Activated naive CD8-positive, alpha-beta T cell treated with anti-CD3 and anti-CD28 coated beads, Interleukin-2, amount 50 U/mL, for 24 hours (primary cell): ENCODE results near the gene ANKRD49.

Experiments used
- ATAC-seq: fragments of 150-1000 bp; cut with Tn5 transposase; one replicate; pipeline ENCODE4 v1.10.0; 2021
- DNase-seq: peaks from one replicate; pipeline ENCODE4 v3.0.0; 2021
- H3K27ac Mint-ChIP-seq: one replicate; pipeline ENCODE4 v1.8.0; 2021; ENCODE audit warnings: mild to moderate bottlenecking, mixed read lengths
- H3K27me3 Mint-ChIP-seq: one replicate; pipeline ENCODE4 v1.8.0; 2021; ENCODE audit warnings: mixed read lengths
- H3K36me3 Mint-ChIP-seq: one replicate; pipeline ENCODE4 v1.8.0; 2021; ENCODE audit warnings: low read depth, mixed read lengths
- H3K4me1 Mint-ChIP-seq: one replicate; pipeline ENCODE4 v1.8.0; 2021; ENCODE audit warnings: mixed read lengths
- H3K4me3 Mint-ChIP-seq: one replicate; pipeline ENCODE4 v1.8.0; 2021; ENCODE audit warnings: mild to moderate bottlenecking, moderate library complexity, mixed read lengths
- H3K9me3 Mint-ChIP-seq: one replicate; pipeline ENCODE4 v1.8.0; 2021; ENCODE audit warnings: mixed read lengths

The ANKRD49 gene, protein sequence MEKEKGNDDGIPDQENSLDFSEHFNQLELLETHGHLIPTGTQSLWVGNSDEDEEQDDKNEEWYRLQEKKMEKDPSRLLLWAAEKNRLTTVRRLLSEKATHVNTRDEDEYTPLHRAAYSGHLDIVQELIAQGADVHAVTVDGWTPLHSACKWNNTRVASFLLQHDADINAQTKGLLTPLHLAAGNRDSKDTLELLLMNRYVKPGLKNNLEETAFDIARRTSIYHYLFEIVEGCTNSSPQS

DNA sequence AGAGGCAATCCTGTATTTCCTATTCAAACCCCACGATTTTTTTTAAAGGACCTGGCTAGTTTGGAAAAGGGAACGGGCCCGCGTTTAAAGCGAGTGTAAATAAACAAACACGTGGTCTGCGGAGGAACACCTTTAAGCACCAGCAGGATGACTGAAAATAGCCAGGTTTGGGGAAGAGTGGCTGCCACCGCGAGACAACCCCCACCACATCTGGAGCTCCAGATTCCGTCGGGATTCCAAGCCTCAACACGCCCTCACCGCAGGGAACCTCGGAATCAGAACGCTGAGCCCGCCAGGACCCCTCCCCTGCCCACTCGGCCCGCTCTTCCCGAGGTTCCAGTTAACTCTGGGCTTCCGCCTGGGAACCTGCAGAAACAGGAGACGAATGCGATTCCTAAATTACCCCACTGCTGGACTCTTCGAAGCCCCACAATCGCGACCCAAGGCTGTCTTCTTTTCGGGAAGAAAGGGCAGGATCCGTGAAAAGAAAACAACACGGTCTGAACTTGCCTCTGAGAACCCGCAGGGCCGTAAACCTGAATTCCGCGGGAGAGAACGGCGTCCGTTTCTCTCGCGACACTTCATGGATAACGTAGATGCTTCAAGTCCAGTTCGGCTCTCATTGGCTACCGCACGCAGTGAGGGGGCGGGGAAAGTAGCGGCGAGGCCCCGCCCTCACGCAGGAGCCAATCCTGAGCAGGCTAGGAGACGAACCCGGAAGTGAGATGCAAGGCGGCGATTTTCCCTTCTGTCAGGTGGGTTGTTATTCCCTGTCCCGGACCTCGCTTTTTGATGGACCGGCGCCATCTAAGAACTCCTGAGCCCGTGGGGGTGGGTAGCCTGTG is at the start of gene ANKRD49, which contains the start of gene MRE11:
ANKRD49 (plus strand) TSS at position 704 of the 845 bp plus-strand sequence. CDS start 2,710 bp downstream, outside the sequence.
MRE11 (minus strand) TSS at position 564 of the 845 bp plus-strand sequence. CDS start 1,043 bp downstream, outside the sequence.
- Mint-ChIP-seq H3K27ac (peak within 1 kb of the TSS; percentile 96), H3K36me3 (peaks cover 33% of the 10 kb centered on the region), H3K9me3 (no peaks in the 10 kb centered on the region), H3K4me3 (peak within 1 kb of the TSS; percentile 93), H3K4me1 (peaks cover 31% of the 10 kb centered on the region), H3K27me3 (no peaks in the 10 kb centered on the region)
- DNase-seq (peak; percentile 91), ATAC-seq (peak; percentile 99)

DNA sequence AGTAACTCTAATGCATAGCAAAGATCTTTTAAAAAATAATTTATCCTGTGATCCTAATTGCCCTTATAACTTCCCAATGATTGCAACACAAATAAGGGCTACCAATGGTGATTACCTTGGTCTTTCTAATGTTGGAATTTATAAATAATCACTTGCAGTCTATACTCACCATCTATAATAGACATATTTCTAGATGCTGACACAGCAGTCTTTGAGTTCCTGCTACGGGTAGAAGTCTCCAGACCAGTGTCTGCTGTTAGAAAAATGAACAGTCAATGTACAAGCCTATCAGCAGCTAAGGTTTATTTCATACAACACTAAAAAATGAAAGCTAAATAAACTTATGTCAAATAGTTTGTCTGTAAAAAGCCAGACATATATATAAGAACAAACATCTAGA is 48.1 kb upstream of the ANKRD49 start:
- H3K27me3 Mint-ChIP-seq, result no peaks in the 10 kb centered on the region
- H3K4me1 Mint-ChIP-seq, result no peaks in the 10 kb centered on the region
- H3K4me3 Mint-ChIP-seq, result no peak overlapping the region
- DNase-seq (no peak), ATAC-seq (no peak)
- peaks cover 49% of the 10 kb centered on the region for H3K36me3 Mint-ChIP-seq
- no peak overlapping the region for H3K27ac Mint-ChIP-seq
- H3K9me3 Mint-ChIP-seq, result no peaks in the 10 kb centered on the region

DNA sequence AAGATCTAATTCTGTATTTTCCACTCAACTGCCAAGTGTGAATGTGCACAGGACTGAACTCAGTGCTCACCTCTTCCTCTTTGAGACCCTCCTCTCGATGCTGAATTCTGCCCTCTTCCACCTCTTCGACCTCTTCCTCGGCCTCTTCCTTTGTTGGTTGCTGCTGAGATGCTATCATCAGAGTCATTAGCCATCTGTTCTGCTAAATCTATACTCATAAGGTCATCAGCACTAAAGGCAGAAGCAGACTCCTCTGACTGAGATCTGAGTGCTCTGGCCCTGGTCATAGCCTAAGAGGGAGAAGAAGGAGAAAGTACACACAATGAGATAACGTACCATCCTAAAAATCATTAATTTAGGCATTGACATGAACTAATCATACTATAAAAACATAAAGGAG is 46.6 kb upstream of the ANKRD49 start:
- no peak for DNase-seq
- Mint-ChIP-seq H3K4me1 (no peaks in the 10 kb centered on the region), H3K27ac (no peak overlapping the region), H3K36me3 (peaks cover 43% of the 10 kb centered on the region), H3K4me3 (no peak overlapping the region), H3K27me3 (no peaks in the 10 kb centered on the region), H3K9me3 (no peaks in the 10 kb centered on the region)
- no peak for ATAC-seq

DNA sequence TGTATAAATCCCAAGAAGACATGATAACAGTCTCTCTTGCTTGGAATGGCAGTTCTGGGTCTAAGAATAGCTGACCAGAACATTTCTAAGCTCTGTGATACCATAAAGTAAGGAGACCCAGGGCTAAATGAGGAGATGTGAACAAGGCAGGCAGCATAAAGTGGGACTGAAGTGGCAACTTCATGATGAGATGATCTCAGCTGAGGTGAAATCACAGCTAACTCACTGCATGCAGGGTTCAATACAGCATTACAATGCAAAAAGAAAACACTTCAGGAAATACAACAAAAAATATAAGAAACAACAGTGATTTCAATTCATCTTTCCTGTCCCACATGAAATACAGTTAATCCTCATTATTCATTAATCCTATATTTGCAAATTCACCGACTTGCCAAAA is 44.8 kb upstream of the ANKRD49 start:
- no peak for ATAC-seq
- Mint-ChIP-seq H3K36me3 (peaks cover 46% of the 10 kb centered on the region), H3K27me3 (no peaks in the 10 kb centered on the region), H3K4me1 (no peaks in the 10 kb centered on the region), H3K4me3 (no peak overlapping the region), H3K27ac (no peak overlapping the region), H3K9me3 (no peaks in the 10 kb centered on the region)
- no peak for DNase-seq

DNA sequence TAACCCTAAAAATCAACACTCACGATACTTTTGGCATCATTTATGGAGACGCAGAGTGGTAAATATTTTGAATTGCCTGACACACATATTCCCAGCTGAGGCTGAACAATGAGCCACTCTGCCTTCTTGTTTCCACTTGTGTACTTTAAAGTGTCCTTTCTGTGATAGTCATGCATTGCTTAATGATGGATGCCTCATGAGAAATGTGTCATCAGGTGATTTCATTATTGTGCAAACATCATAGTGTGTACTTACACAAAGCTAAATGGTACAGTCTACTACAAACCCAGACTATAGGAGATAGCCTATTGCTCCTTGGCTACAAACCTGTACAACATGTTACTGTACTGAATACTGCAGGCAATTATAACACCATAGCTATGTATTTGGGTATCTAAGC is 44.3 kb upstream of the ANKRD49 start:
- no peak overlapping the region for H3K27ac Mint-ChIP-seq
- H3K9me3 Mint-ChIP-seq, result no peaks in the 10 kb centered on the region
- no peak for ATAC-seq
- no peak overlapping the region for H3K4me3 Mint-ChIP-seq
- no peaks in the 10 kb centered on the region for H3K4me1 Mint-ChIP-seq
- peaks cover 43% of the 10 kb centered on the region for H3K36me3 Mint-ChIP-seq
- no peak for DNase-seq
- no peaks in the 10 kb centered on the region for H3K27me3 Mint-ChIP-seq

DNA sequence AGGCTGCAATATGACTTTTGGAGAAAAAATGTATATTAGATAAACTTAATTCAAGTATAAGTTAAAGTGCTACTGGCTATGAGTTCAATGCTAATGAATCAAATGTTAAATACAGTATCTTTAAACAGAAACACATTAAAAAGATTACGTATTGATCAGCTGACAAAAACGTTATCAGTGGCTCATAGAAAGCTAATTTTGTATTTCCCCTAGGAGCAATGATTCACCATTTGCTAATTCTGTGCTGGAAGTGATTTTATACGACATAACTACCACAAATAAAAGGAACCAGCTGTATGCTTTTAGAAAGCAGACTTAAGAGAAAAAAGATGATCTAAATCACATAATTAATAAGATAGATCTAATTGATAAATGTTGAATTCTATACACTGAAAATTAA is 43.7 kb upstream of the ANKRD49 start:
- peaks cover 41% of the 10 kb centered on the region for H3K36me3 Mint-ChIP-seq
- no peak overlapping the region for H3K4me3 Mint-ChIP-seq
- no peaks in the 10 kb centered on the region for H3K9me3 Mint-ChIP-seq
- no peak for DNase-seq
- ATAC-seq, result no peak
- no peaks in the 10 kb centered on the region for H3K27me3 Mint-ChIP-seq
- no peak overlapping the region for H3K27ac Mint-ChIP-seq
- no peaks in the 10 kb centered on the region for H3K4me1 Mint-ChIP-seq

DNA sequence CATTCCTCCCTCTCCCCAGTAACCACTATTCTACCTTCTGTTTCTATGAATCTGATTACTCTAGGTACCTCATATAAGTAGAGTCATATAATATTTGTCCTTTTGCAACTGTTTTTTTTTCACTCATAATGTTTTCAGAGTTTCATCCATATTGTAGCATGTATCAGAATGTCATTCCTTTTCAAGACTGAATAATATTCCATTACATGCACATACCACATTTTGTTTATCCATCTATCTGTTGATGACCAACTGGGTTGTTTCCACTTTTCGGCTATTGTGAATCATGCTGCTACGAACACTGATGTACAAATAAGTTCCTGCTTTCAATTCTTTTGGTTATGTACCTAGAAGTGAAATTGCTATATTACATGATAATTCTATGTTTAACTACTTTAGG is 40.8 kb upstream of the ANKRD49 start:
- H3K4me1 Mint-ChIP-seq, result no peaks in the 10 kb centered on the region
- peaks cover 44% of the 10 kb centered on the region for H3K36me3 Mint-ChIP-seq
- no peak overlapping the region for H3K27ac Mint-ChIP-seq
- H3K27me3 Mint-ChIP-seq, result no peaks in the 10 kb centered on the region
- DNase-seq, result no peak
- no peak for ATAC-seq
- no peak overlapping the region for H3K4me3 Mint-ChIP-seq
- no peaks in the 10 kb centered on the region for H3K9me3 Mint-ChIP-seq

DNA sequence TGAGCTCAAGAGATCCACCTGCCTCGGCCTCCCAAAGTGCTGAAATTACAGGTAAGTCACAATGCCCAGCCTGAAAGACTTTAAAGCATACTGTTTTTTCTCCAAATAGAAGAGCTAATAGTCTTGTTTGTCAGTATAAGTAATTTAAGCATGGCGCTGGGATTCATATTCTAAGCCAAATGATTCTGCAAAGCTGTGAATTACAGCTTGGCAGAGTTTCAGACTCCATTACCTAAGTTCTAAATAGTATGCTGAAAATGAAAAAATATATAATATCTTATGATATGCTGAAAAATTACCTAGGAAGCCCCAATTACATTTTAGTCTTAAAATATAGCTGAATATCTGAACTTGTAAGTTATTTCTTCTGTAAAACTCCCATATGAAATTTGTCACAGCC is 39.5 kb upstream of the ANKRD49 start:
- no peak for DNase-seq
- Mint-ChIP-seq H3K9me3 (no peaks in the 10 kb centered on the region), H3K4me3 (no peak overlapping the region), H3K27me3 (no peaks in the 10 kb centered on the region), H3K27ac (no peak overlapping the region), H3K36me3 (peaks cover 47% of the 10 kb centered on the region), H3K4me1 (no peaks in the 10 kb centered on the region)
- ATAC-seq, result no peak

DNA sequence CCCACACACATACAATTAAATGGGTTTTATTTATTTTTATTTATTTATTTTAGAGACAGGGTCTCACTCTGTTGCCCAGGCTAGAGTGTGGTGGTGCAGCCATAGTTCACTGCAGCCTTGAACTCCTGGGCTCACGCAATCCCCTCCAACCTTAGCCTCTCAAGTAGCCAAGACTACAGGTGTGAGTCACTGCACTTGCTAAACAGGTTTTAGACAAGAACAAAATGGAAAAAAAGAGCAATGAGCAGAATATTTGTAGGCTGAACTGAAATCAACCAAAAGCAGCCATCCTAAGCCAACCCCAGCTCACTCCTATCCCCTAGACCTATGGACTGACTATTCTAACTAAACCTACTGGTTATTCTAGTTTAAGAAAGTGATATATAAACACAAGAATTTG is 37.9 kb upstream of the ANKRD49 start:
- Mint-ChIP-seq H3K4me1 (no peaks in the 10 kb centered on the region), H3K9me3 (no peaks in the 10 kb centered on the region), H3K27me3 (no peaks in the 10 kb centered on the region), H3K27ac (no peak overlapping the region), H3K4me3 (no peak overlapping the region), H3K36me3 (peaks cover 58% of the 10 kb centered on the region)
- ATAC-seq (peak; percentile 20), DNase-seq (no peak)

DNA sequence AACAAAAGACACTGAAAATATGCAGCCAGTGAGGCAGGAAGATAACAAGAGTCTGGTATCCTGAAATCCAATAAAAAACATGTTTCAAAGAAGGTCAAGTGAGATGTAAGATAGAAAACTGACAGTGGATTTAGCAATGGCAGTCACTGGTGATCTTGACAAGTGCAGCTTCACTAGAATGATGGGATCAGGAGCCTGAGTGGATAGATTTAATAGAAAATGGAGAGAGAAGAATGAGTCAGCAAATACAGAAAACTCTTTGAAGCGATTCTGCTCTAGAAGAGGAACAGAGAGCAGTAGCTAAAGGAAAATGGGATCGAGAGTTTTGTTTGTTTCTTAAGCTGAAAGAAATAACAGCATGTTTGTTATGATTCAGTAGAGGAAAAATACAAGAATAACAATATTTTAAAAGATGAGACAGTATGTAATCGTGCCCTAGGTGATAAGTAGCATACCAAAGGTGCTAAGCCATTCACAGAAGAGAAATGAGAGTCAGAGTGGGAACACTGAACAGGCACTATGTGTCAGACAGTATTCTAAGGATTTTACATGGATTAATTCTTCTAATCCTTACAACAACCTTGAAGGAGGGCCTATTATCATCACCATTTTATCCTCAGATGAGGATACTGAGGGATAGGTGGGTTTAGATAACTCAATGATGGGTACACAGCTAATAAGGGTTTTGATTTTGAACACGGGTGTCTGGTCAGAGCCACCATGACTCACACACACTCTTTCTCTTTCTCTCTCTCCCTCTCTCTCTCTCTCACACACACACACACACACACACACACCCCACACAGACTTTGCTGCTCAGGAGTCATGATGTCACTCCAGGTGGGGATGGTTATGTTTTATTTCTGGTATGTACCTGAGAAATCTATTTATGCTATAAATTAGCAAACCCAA is 36.4 kb upstream of the ANKRD49 start:
- no peak for ATAC-seq
- Mint-ChIP-seq H3K36me3 (peaks cover 71% of the 10 kb centered on the region), H3K27ac (no peak overlapping the region), H3K4me3 (no peak overlapping the region), H3K9me3 (no peaks in the 10 kb centered on the region), H3K27me3 (no peaks in the 10 kb centered on the region), H3K4me1 (no peaks in the 10 kb centered on the region)
- no peak for DNase-seq

DNA sequence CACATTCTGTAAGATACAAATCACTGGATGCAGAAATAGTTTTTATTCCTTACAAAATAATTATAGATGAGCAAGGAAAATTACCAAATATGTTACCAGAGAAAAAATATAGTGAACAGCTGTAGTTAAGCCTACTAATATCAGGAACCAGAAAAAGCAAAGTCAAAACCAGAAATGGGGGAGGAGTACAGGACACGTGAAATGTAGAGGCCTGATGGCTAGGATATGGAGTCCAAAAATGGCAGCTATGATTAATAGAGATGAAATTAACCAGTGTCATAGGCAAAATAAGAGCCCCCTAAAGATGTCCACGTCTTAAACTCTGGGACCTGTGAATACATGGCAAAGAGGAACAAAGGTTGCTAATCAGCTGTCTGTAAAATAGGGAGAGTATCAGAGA is 34.2 kb upstream of the ANKRD49 start:
- ATAC-seq, result no peak
- no peak overlapping the region for H3K4me3 Mint-ChIP-seq
- DNase-seq, result no peak
- peaks cover 73% of the 10 kb centered on the region for H3K36me3 Mint-ChIP-seq
- H3K27ac Mint-ChIP-seq, result no peak overlapping the region
- H3K4me1 Mint-ChIP-seq, result no peaks in the 10 kb centered on the region
- no peaks in the 10 kb centered on the region for H3K27me3 Mint-ChIP-seq
- no peaks in the 10 kb centered on the region for H3K9me3 Mint-ChIP-seq

DNA sequence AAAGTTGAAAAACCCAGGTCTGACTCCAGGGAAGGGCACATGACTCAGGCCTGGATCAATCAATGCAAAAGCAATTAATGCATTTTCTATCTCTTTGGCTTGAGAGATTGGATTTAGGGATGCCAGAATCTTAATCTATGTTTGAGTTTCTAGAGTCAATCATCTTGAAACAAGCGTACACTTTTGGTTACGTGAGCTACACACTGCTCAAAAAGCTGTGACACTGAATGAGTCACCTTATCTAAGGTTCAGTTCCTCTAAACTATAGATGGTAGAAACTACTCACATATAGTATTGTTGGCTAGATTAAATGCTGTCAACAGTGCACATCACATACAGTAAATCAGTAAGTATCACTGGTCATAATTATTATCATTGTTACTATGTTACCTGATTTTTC is 24.4 kb upstream of the ANKRD49 start:
- no peaks in the 10 kb centered on the region for H3K27me3 Mint-ChIP-seq
- H3K4me3 Mint-ChIP-seq, result no peak overlapping the region
- ATAC-seq (peak; percentile 65), DNase-seq (no peak)
- peaks cover 54% of the 10 kb centered on the region for H3K36me3 Mint-ChIP-seq
- no peaks in the 10 kb centered on the region for H3K9me3 Mint-ChIP-seq
- no peak overlapping the region for H3K27ac Mint-ChIP-seq
- peaks cover 16% of the 10 kb centered on the region for H3K4me1 Mint-ChIP-seq

DNA sequence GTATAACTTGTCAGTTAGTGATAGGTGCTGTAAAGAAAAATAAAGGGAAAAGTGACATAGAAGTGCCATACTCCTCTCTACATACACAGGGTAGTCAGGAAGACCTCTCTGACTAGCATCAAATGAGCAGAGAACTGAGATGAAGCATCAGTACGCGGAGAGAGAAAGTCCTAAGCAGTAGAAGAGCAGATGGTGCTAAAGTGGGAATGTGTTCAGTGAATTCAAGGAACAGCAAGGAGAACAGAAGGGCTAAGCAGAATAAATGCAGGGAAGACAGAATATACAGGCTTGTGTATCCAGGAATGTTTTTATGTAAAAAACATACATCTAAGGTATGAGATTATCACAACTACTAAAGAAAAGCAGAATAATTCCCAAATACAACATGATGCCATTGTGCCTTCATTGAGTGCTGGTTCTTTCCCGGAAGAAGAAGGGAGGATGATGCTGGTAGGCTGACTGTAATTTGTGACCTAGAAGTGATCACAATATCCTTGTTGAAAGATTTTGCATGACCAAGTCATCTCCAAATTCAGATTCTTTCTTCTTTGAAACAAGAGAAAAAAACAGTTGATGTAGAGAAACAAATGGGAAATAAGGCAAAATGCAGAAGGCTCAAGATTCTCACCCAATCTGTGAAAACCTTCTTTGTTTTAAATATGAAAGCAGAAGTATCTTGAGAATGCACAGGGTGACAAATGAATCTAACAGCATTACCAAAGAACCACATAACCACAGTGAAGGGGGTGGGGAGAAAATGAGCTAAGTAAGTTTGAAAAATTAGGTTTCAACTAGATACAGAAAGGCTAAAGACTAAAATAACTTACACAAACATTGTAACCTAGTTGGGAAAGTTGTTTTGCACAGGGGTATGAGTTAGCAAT is 20.6 kb upstream of the ANKRD49 start:
- Mint-ChIP-seq H3K27me3 (no peaks in the 10 kb centered on the region), H3K9me3 (no peaks in the 10 kb centered on the region), H3K27ac (peak overlapping the region; percentile 17), H3K36me3 (peaks cover 48% of the 10 kb centered on the region), H3K4me1 (peaks cover 23% of the 10 kb centered on the region), H3K4me3 (no peak overlapping the region)
- DNase-seq, result no peak
- ATAC-seq, result no peak

DNA sequence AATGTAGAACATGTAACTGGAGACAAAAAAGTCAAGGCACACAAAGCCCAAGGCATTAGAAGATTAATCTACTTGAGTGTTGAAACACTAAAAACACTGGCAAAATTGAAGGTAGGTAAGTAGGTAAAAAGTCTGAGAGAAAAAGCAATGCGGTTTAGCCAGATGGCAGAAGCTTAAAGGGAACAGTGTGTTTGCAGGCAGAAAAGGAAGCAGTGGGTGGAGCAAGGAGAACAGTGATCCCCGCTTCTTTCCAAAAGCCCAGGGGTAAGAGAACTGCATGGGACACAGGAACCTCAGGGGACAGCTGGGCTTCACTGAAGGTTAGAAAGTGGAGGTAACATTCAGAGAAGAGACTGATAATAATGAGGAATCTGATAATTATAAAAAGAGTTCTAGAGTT is 16.2 kb upstream of the ANKRD49 start:
- no peak overlapping the region for H3K4me3 Mint-ChIP-seq
- DNase-seq (no peak), ATAC-seq (no peak)
- H3K36me3 Mint-ChIP-seq, result peaks cover 59% of the 10 kb centered on the region
- peaks cover 20% of the 10 kb centered on the region for H3K4me1 Mint-ChIP-seq
- no peaks in the 10 kb centered on the region for H3K9me3 Mint-ChIP-seq
- H3K27ac Mint-ChIP-seq, result no peak overlapping the region
- no peaks in the 10 kb centered on the region for H3K27me3 Mint-ChIP-seq
